HEK293T (cell line): Measurements from ENCODE around the gene CDT1.

Experiments
- CTCF ChIA-PET: fragments of 350-600 bp; formaldehyde crosslinking; extraction: SDS; loops from one replicate; lab custom pipeline; 2021; ENCODE audit warnings: antibody characterized with exemption, inconsistent platforms; lab: Yijun Ruan, JAX
- POLR2A ChIA-PET: fragments of 350-600 bp; formaldehyde crosslinking; extraction: SDS; loops from one replicate; lab custom pipeline; 2020; ENCODE audit warnings: antibody characterized with exemption, inconsistent platforms; lab: Yijun Ruan, JAX
- DNase-seq: peaks from one replicate; pipeline ENCODE4 v3.0.0; 2012; ENCODE audit warnings: mixed read lengths; ENCODE audit errors: extremely low spot score
- ARNT ChIP-seq: fragments of 450-650 bp; IDR thresholded peaks from 2 replicates; pipeline ENCODE4 v1.6.1; 2017; ENCODE audit warnings: mild to moderate bottlenecking
- BHLHE40 ChIP-seq: fragments of 450-650 bp; IDR thresholded peaks from 2 replicates; pipeline ENCODE4 v1.6.1; 2016; ENCODE audit warnings: mild to moderate bottlenecking, moderate library complexity, borderline replicate concordance
- CTBP1 ChIP-seq: fragments of 450-650 bp; IDR thresholded peaks from 2 replicates; pipeline ENCODE4 v1.6.1; 2016; ENCODE audit warnings: borderline replicate concordance
- ELF4 ChIP-seq: fragments of 450-650 bp; IDR thresholded peaks from 2 replicates; pipeline ENCODE4 v1.6.1; 2017; ENCODE audit warnings: antibody characterized with exemption
- FOXA1 ChIP-seq: fragments of 450-650 bp; IDR thresholded peaks from 2 replicates; pipeline ENCODE4 v1.6.1; 2016; ENCODE audit warnings: mild to moderate bottlenecking
- FOXK2 ChIP-seq: fragments of 450-650 bp; IDR thresholded peaks from 2 replicates; pipeline ENCODE4 v1.6.1; 2016; ENCODE audit warnings: mild to moderate bottlenecking
- FOXM1 ChIP-seq: fragments of 450-650 bp; IDR thresholded peaks from 2 replicates; pipeline ENCODE4 v1.6.1; 2017; ENCODE audit warnings: mild to moderate bottlenecking, borderline replicate concordance
- HDGF ChIP-seq: fragments of 450-650 bp; IDR thresholded peaks from 2 replicates; pipeline ENCODE4 v1.6.1; 2017; ENCODE audit warnings: antibody characterized with exemption, borderline replicate concordance
- L3MBTL2 ChIP-seq: fragments of 450-650 bp; conservative IDR thresholded peaks from 2 replicates; pipeline ENCODE4 v1.6.1; 2016; ENCODE audit warnings: mild to moderate bottlenecking
- LEF1 ChIP-seq: fragments of 450-650 bp; IDR thresholded peaks from 2 replicates; pipeline ENCODE4 v1.6.1; 2017; ENCODE audit warnings: mild to moderate bottlenecking, borderline replicate concordance
- NFRKB ChIP-seq: fragments of 450-650 bp; IDR thresholded peaks from 2 replicates; pipeline ENCODE4 v1.6.1; 2016; ENCODE audit warnings: mild to moderate bottlenecking, moderate library complexity
- PKNOX1 ChIP-seq: fragments of 450-650 bp; IDR thresholded peaks from 2 replicates; pipeline ENCODE4 v1.6.1; 2016
- SP1 ChIP-seq: fragments of 450-650 bp; IDR thresholded peaks from 2 replicates; pipeline ENCODE4 v1.6.1; 2017
- SUZ12 ChIP-seq: fragments of 450-650 bp; IDR thresholded peaks from 2 replicates; pipeline ENCODE4 v1.6.1; 2016; ENCODE audit warnings: mild to moderate bottlenecking
- TARDBP ChIP-seq: fragments of 450-650 bp; IDR thresholded peaks from 2 replicates; pipeline ENCODE4 v1.6.1; 2016

Gene CDT1

GRCh38 chr16:88766975-88767374 is 36.6 kb upstream of the CDT1 start:
- TF ChIP-seq ELF4 (no peak), FOXA1 (no peak), NFRKB (no peak), FOXM1 (no peak), L3MBTL2 (no peak)
- POLR2A ChIA-PET = no interaction called here
- CTCF ChIA-PET = interaction anchor here (1.4 kb wide), 1 partner anchor 10 kb away, joined by 4 read pairs; no protein-coding TSS in a partner anchor
- DNase-seq = no peak

- DNase-seq = no peak
- POLR2A ChIA-PET = no interaction called here
- CTCF ChIA-PET = interaction anchor here (1.4 kb wide), 1 partner anchor 10 kb away, joined by 4 read pairs; no protein-coding TSS in a partner anchor
- TF ChIP-seq L3MBTL2 (no peak), LEF1 (no peak), PKNOX1 (no peak), TARDBP (no peak), SUZ12 (no peak), CTBP1 (no peak), ELF4 (no peak), FOXK2 (no peak)
Observed at GRCh38 chr16:88767546-88768070, 36.0 kb upstream of the CDT1 start.

- DNase-seq = no peak
- CTCF ChIA-PET = interaction anchor here (1.0 to 1.4 kb wide), 2 partner anchors 11 to 31 kb away, joined by 4 to 6 read pairs; no protein-coding TSS in a partner anchor
- no peak for TF ChIP-seq FOXM1
- TF ChIP-seq SP1 = no peak
- TF ChIP-seq PKNOX1 = no peak
- no peak for TF ChIP-seq BHLHE40
- no peak for TF ChIP-seq FOXA1
- no peak for TF ChIP-seq FOXK2
- TF ChIP-seq TARDBP = no peak
- no peak for TF ChIP-seq HDGF
- TF ChIP-seq LEF1 = no peak
- no peak for TF ChIP-seq ARNT
- POLR2A ChIA-PET = no interaction called here
Observed at GRCh38 chr16:88768071-88768783, 35.4 kb upstream of the CDT1 start.

- CTCF ChIA-PET = interaction anchor here (2.1 kb wide), 1 partner anchor 32 kb away, joined by 10 read pairs; no protein-coding TSS in a partner anchor
- TF ChIP-seq LEF1 (no peak), FOXA1 (no peak), SP1 (no peak), CTBP1 (no peak), FOXK2 (no peak), HDGF (no peak), L3MBTL2 (no peak), TARDBP (no peak), BHLHE40 (no peak), ARNT (no peak), SUZ12 (no peak)
- peak; percentile 83 for DNase-seq
- POLR2A ChIA-PET = interaction anchor here (0.9 to 4.4 kb wide), 5 partner anchors 13 to 41 kb away, joined by 3 to 30 read pairs (median 3); no protein-coding TSS in a partner anchor
Observed at GRCh38 chr16:88769617-88770460, 33.8 kb upstream of the CDT1 start.

- TF ChIP-seq ARNT (no peak), PKNOX1 (peak; percentile 49; the same call in 1 of the 2 replicates)
- peak; percentile 77 for DNase-seq
- POLR2A ChIA-PET = interaction anchor here (0.7 to 4.4 kb wide), 6 partner anchors 8 to 40 kb away, joined by 3 to 30 read pairs (median 4); partner anchors contain the start of gene PIEZO1
- CTCF ChIA-PET = interaction anchor here (2.1 kb wide), 1 partner anchor 33 kb away, joined by 10 read pairs; no protein-coding TSS in a partner anchor
Observed at GRCh38 chr16:88770461-88771293, 32.9 kb upstream of the CDT1 start.
